ENCODE measurements around the gene FSTL5.

GRCh38 chr4:161714022-161714751 is 449.6 kb downstream of the FSTL5 start:
- no peak for TF ChIP-seq CTCF (IDR thresholded peaks at IDR 0.05)
- no peak for TF ChIP-seq POLR2A (IDR thresholded peaks at IDR 0.05)
